K562 (cell line): ENCODE measurements around the gene ABCA1. TPM values are rescaled to one million over a fixed set of nuclear protein-coding genes. Genes with fewer than 3 reads are reported as not detected.

Experiments used
- ATAC-seq: fragments of 200-7000 bp; cut with Tn5 transposase; 3 replicates; pipeline ENCODE4 v1.9.1; 2020; ENCODE audit warnings: moderate library complexity
- BruUV-seq: library from RNA; stranded (reverse); fragments of 400-500 nt; replicated peaks from 2 replicates; lab custom pipeline; 2021; lab: Mats Ljungman, UMichigan
- CTCF ChIA-PET: fragments of 300-600 bp; formaldehyde crosslinking; extraction: SDS; loops from one replicate; lab custom pipeline; 2021; ENCODE audit warnings: low intra/inter-chr PET ratio; lab: Yijun Ruan, JAX
- POLR2A ChIA-PET: fragments of 300-600, 350-650 bp; sonication (Branson Sonifier 250); formaldehyde crosslinking; extraction: SDS; loops from one replicate; lab custom pipeline; 2021; ENCODE audit warnings: antibody characterized with exemption, inconsistent platforms; lab: Yijun Ruan, JAX
- DNase-seq, 4 experiments: peaks; one replicate each; pipeline versions ENCODE4 v3.0.0 to v3.0.0-alpha.2; 2011 to 2018; ENCODE audit warnings: low spot score in 3 of 4, mixed read lengths in 3 of 4; ENCODE audit errors: extremely low read depth in 1 of 4
- FAIRE-seq: peaks from 2 replicates; lab custom pipeline; 2011; peaks lifted over from hg19 to GRCh38; lab: Jason Lieb, UNC
- H2AFZ ChIP-seq: 2 replicates; pipeline ENCODE4 v1.6.0; 2011; ENCODE audit warnings: low read depth, low read length, control low read depth, inconsistent platforms
- H3K27ac ChIP-seq: fragments of 200-600 bp; 3 replicates; pipeline ENCODE4 v1.8.0; 2011; ENCODE audit warnings: low read depth, mild to moderate bottlenecking, control low read depth, inconsistent platforms, low read length, moderate library complexity, mixed read lengths; ENCODE audit errors: extremely low read depth
- H3K27me3 ChIP-seq, 2 experiments: fragments of 300-600 bp in 1 of 2; 2 replicates in 1 of 2; 3 replicates in 1 of 2; pipeline versions ENCODE4 v1.6.0 to v1.8.0; 2011; ENCODE audit warnings: inconsistent platforms in 2 of 2, low read length in 2 of 2, mild to moderate bottlenecking in 1 of 2, mixed read lengths in 1 of 2, moderate library complexity in 1 of 2; ENCODE audit not compliant: control insufficient read depth in 2 of 2, insufficient read depth in 2 of 2
- H3K36me3 ChIP-seq: fragments of 300-600 bp; 3 replicates; pipeline ENCODE4 v1.8.0; 2011; ENCODE audit warnings: mild to moderate bottlenecking, low read length, inconsistent platforms; ENCODE audit not compliant: control insufficient read depth, insufficient read depth
- H3K4me1 ChIP-seq, 2 experiments: fragments of 200-600 bp in 1 of 2; replicated peaks in 1 of 2; 2 replicates in 1 of 2; 3 replicates in 1 of 2; pipeline versions ENCODE4 v1.5.1 to v1.8.0; 2011; ENCODE audit warnings: inconsistent platforms in 2 of 2, low read length in 2 of 2, mild to moderate bottlenecking in 1 of 2, mixed read lengths in 1 of 2, moderate library complexity in 1 of 2; ENCODE audit not compliant: control insufficient read depth in 2 of 2, insufficient read depth in 2 of 2
- H3K4me2 ChIP-seq: 2 replicates; pipeline ENCODE4 v1.6.1; 2011; ENCODE audit warnings: low read length, control low read depth, inconsistent platforms, mixed read lengths; ENCODE audit not compliant: insufficient read depth
- H3K4me3 ChIP-seq: fragments of 200-600 bp; sonication (generic), shearing (Covaris generic); 2 replicates; pipeline ENCODE4 v1.5.1; 2016; ENCODE audit warnings: control low read depth, inconsistent platforms
- H3K79me2 ChIP-seq: fragments of 200-600 bp; 3 replicates; pipeline ENCODE4 v1.8.0; 2011; ENCODE audit warnings: low read length, inconsistent platforms; ENCODE audit not compliant: control insufficient read depth, insufficient read depth
- H3K9ac ChIP-seq, 2 experiments: 2 replicates each; pipeline versions ENCODE4 v1.6.0 to v1.6.1; 2011; ENCODE audit warnings: low read depth in 2 of 2, low read length in 2 of 2, control low read depth in 1 of 2, inconsistent platforms in 1 of 2, mild to moderate bottlenecking in 1 of 2, mixed read lengths in 1 of 2; ENCODE audit not compliant: insufficient read depth in 1 of 2
- H3K9me1 ChIP-seq: one replicate; pipeline ENCODE4 v1.6.0; 2011; ENCODE audit warnings: inconsistent platforms, mild to moderate bottlenecking, low read length, moderate library complexity; ENCODE audit not compliant: control insufficient read depth, insufficient read depth
- H3K9me3 ChIP-seq: replicated peaks from 2 replicates; pipeline ENCODE4 v1.5.1; 2011; ENCODE audit warnings: low read depth, low read length, inconsistent platforms; ENCODE audit not compliant: control insufficient read depth, insufficient read depth
- H4K20me1 ChIP-seq: replicated peaks from 2 replicates; pipeline ENCODE4 v1.6.1; 2011; ENCODE audit warnings: low read length, inconsistent platforms, mixed read lengths; ENCODE audit not compliant: control insufficient read depth, insufficient read depth
- CREB5 ChIP-seq: fragments of 250-450 bp; sonication (Bioruptor Pico); IDR thresholded peaks from 2 replicates; pipeline ENCODE4 v1.5.0; 2020; ENCODE audit warnings: mild to moderate bottlenecking
- EZH2 ChIP-seq: IDR thresholded peaks from 2 replicates; pipeline ENCODE4 v1.6.1; 2012; ENCODE audit warnings: low read depth, mild to moderate bottlenecking, inconsistent platforms, low read length, borderline replicate concordance
- HNRNPLL ChIP-seq: fragments of 200-400 bp; formaldehyde crosslinking; IDR thresholded peaks from 2 replicates; pipeline ENCODE4 v1.6.1; 2017; ENCODE audit warnings: low read length, low read depth, mild to moderate bottlenecking; ENCODE audit not compliant: poor library complexity, severe bottlenecking
- ID3 ChIP-seq, 2 experiments: fragments of 250-450 bp in 1 of 2; fragments of 450-650 bp in 1 of 2; sonication (Bioruptor Pico) in 1 of 2; IDR thresholded peaks; 2 replicates each; pipeline versions ENCODE4 v1.6.1 to v1.8.0; 2016 to 2021; ENCODE audit warnings: mild to moderate bottlenecking in 2 of 2, moderate library complexity in 2 of 2, missing compliant biosample characterization in 1 of 2, missing genetic modification characterization in 1 of 2
- MEIS2 ChIP-seq: fragments of 450-650 bp; IDR thresholded peaks from 2 replicates; pipeline ENCODE4 v1.6.1; 2014; ENCODE audit warnings: mild to moderate bottlenecking; ENCODE audit not compliant: partially characterized antibody
- NCOA1 ChIP-seq: fragments of 450-650 bp; IDR thresholded peaks from 2 replicates; pipeline ENCODE4 v1.6.1; 2016; ENCODE audit warnings: low read depth
- NONO ChIP-seq, 2 experiments: fragments of 200-400 bp in 1 of 2; fragments of 450-650 bp in 1 of 2; formaldehyde crosslinking in 1 of 2; IDR thresholded peaks; 2 replicates each; pipeline ENCODE4 v1.6.1; 2017; ENCODE audit warnings: low read depth in 2 of 2, mild to moderate bottlenecking in 2 of 2, moderate library complexity in 2 of 2, low read length in 1 of 2
- PREB ChIP-seq: sonication (generic); formaldehyde crosslinking; IDR thresholded peaks from 2 replicates; pipeline ENCODE4 v1.8.1; 2023; ENCODE audit warnings: mild to moderate bottlenecking, missing genetic modification reagents
- SMARCB1 ChIP-seq: IDR thresholded peaks from 2 replicates; pipeline ENCODE4 v1.6.1; 2011; ENCODE audit warnings: improper control_type of control experiment, low read depth; ENCODE audit not compliant: insufficient read length
- SNRNP70 ChIP-seq: fragments of 200-400 bp; formaldehyde crosslinking; optimal IDR thresholded peaks from 2 replicates; pipeline ENCODE3; 2017; ENCODE audit warnings: low read depth, low read length
- TAF1 ChIP-seq: IDR thresholded peaks from 2 replicates; pipeline ENCODE4 v1.6.1; 2011; ENCODE audit warnings: mild to moderate bottlenecking, low read length, moderate library complexity; ENCODE audit not compliant: insufficient read depth, control insufficient read depth, severe bottlenecking; ENCODE audit errors: extremely low read depth
- TCF15 ChIP-seq: fragments of 250-450 bp; sonication (Bioruptor Pico); IDR thresholded peaks from 2 replicates; pipeline ENCODE4 v1.8.0; 2022; ENCODE audit warnings: moderate library complexity, mild to moderate bottlenecking, inconsistent platforms
- TEAD2 ChIP-seq: fragments of 450-650 bp; IDR thresholded peaks from 2 replicates; pipeline ENCODE4 v1.6.1; 2016; ENCODE audit warnings: missing genetic modification characterization, control low read depth, missing compliant biosample characterization
- TGIF2 ChIP-seq: sonication (generic); formaldehyde crosslinking; IDR thresholded peaks from 2 replicates; pipeline ENCODE4 v1.8.1; 2022; ENCODE audit warnings: mild to moderate bottlenecking, missing genetic modification reagents, moderate library complexity
- ZNF561 ChIP-seq: fragments of 450-650 bp; formaldehyde crosslinking; conservative IDR thresholded peaks from 2 replicates; pipeline ENCODE4 v1.4.0; 2020; ENCODE audit warnings: mild to moderate bottlenecking, moderate library complexity
- WGBS: fragments of 100-300 bp; shearing (Covaris generic); methylation state at CpG from one replicate; pipeline ENCODE4 v1.1.6; 2016; ENCODE audit warnings: low coverage, mixed read lengths; ENCODE audit not compliant: insufficient coverage; ENCODE audit errors: missing lambda C conversion rate; 5-methylcytosine and 5-hydroxymethylcytosine counted together
- in situ Hi-C: fragments of 300-500 bp; cut with MboI; formaldehyde crosslinking; loops from 4 replicates; pipeline ENCODE4 v1.15.0; 2018; ENCODE audit warnings: inconsistent platforms, mixed read lengths
- intact Hi-C: fragments of 100-400 bp; cut with micrococcal nuclease; formaldehyde crosslinking; loops from 2 replicates; pipeline ENCODE4 v1.14.2; 2022
- polyA plus RNA-seq, 8 experiments: library from polyadenylated mRNA; depleted of rRNA in 4 of 8; stranded (reverse) in 5 of 8; unstranded in 3 of 8; fragments of >200 nt; fragmentation: Nextera tagmentation in 2 of 8; fragmentation: Illumina TruSeq in 1 of 8; extraction: Ambion mirVana in 2 of 8; extraction: Trizol in 1 of 8; gene quantifications; 2 replicates each; pipeline versions ENCODE4 v1.2.1 to v1.2.3, GENCODE V29; 2011 to 2014; ENCODE audit warnings: inconsistent platforms in 1 of 8, missing spikeins in 1 of 8
- total RNA-seq, 7 experiments: library from RNA; depleted of rRNA in 6 of 7; stranded (reverse); fragments of >200 nt in 6 of 7; fragmentation: Illumina TruSeq in 2 of 7; extraction: Trizol in 2 of 7; gene quantifications; 2 replicates each; pipeline versions ENCODE4 v1.2.1 to v1.2.3, GENCODE V29; 2011 to 2021; ENCODE audit warnings: low replicate concordance in 1 of 7

ABCA1 gene
- total and polyA plus RNA-seq, 9 of the 15 experiments (the other 6 are each of a cell fraction or from before 2014, with no cell fraction given) = under 0.01 to 0.18 (median 0.02) TPM; not detected in 5

GRCh38 chr9:104879555-104880309, 48.2 kb downstream of the ABCA1 start:
- no peaks in the 10 kb centered on the region for H3K4me1 ChIP-seq
- H3K79me2 ChIP-seq = no peaks in the 10 kb centered on the region
- no peaks in the 10 kb centered on the region for H3K9me1 ChIP-seq
- H3K36me3 ChIP-seq = no peaks in the 10 kb centered on the region
- BruUV-seq = no TSS peak
- in situ Hi-C loops = no loop called here
- ChIA-PET POLR2A (interaction anchor here (0.7 kb wide), 1 partner anchor 186 kb away, joined by 4 read pairs; no protein-coding TSS in a partner anchor), CTCF (no interaction called here)
- no peak for ATAC-seq
- H4K20me1 ChIP-seq = no peaks in the 10 kb centered on the region
- TF ChIP-seq NONO (IDR thresholded peaks at IDR 0.05; ENCODE audit: low read depth in 2 of 2, low read length in 1 of 2) (no peak), TGIF2 (CRISPR knock-in tag) (no peak), ZNF561 (CRISPR knock-in tag) (no peak), HNRNPLL (no peak), PREB (CRISPR knock-in tag) (no peak), MEIS2 (no peak), SNRNP70 (no peak), CREB5 (CRISPR knock-in tag) (no peak), SMARCB1 (no peak), TEAD2 (tag) (no peak), TAF1 (no peak), EZH2 (no peak), TCF15 (CRISPR knock-in tag) (no peak), NCOA1 (no peak), ID3 (CRISPR knock-in tag; IDR thresholded peaks at IDR 0.05) (no peak), ID3 (tag; IDR thresholded peaks at IDR 0.05) (no peak)
- H2AFZ ChIP-seq = no peak overlapping the region
- H3K27me3 ChIP-seq = peaks cover 0 to 12% of the 10 kb centered on the region in 2 experiments; a peak in 2 of 5 replicates
- no peak for FAIRE-seq
- no peak overlapping the region for H3K27ac ChIP-seq
- no peak overlapping the region for H3K9ac ChIP-seq
- DNase-seq = no peak
- H3K4me2 ChIP-seq = no peak overlapping the region
- intact Hi-C loops = no loop called here
- H3K9me3 ChIP-seq = no peaks in the 10 kb centered on the region
- WGBS = 0% methylated on average over 5 of the region's 5 CpGs
- H3K4me3 ChIP-seq = no peak overlapping the region
